GM18505 (cell line): ENCODE data around the gene ATP8B2.
"Not testable (repeated sequence)": the region's sequence is repeated elsewhere in the genome, so short reads cannot be mapped to it uniquely, and the experiment has no call there.

ENCODE experiments used
- ATAC-seq: cut with Tn5 transposase; IDR thresholded peaks from one replicate; pipeline ENCODE4 v1.9.1; 2021; ENCODE audit not compliant: unreplicated experiment
- POLR2A ChIP-seq: IDR thresholded peaks from 4 replicates; pipeline ENCODE4 v1.6.1; 2011; ENCODE audit warnings: borderline replicate concordance; ENCODE audit not compliant: insufficient read depth, insufficient read length; ENCODE audit errors: extremely low read depth

ATP8B2 gene

GRCh38 chr1:154349121-154349520, 23.8 kb downstream of the ATP8B2 start:
- ATAC-seq, result no peak

GRCh38 chr1:154350383-154350782, 25.1 kb downstream of the ATP8B2 start:
- TF ChIP-seq POLR2A, result no peak
- ATAC-seq, result no peak

More at GRCh38 chr1:154349121-154349520, 23.8 kb downstream of the ATP8B2 start:
- TF ChIP-seq POLR2A, result no peak

GRCh38 chr1:154351363-154352068, 26.2 kb downstream of the ATP8B2 start:
- no peak for TF ChIP-seq POLR2A
- no peak for ATAC-seq

- no peak for ATAC-seq
- no peak for TF ChIP-seq POLR2A
Observed at GRCh38 chr1:154352245-154352580, 26.9 kb downstream of the ATP8B2 start.

- no peak for ATAC-seq
- no peak for TF ChIP-seq POLR2A
Observed at GRCh38 chr1:154352581-154353459, 27.5 kb downstream of the ATP8B2 start.

- TF ChIP-seq POLR2A, result no peak
Observed at GRCh38 chr1:154353460-154353904, 28.2 kb downstream of the ATP8B2 start.

GRCh38 chr1:154353966-154354365, 28.6 kb downstream of the ATP8B2 start:
- no peak for ATAC-seq
- no peak for TF ChIP-seq POLR2A

More at GRCh38 chr1:154353460-154353904, 28.2 kb downstream of the ATP8B2 start:
- ATAC-seq, result no peak

GRCh38 chr1:154358519-154358918, 33.2 kb downstream of the ATP8B2 start:
- no peak for TF ChIP-seq POLR2A
- ATAC-seq, result no peak

- TF ChIP-seq POLR2A, result no peak
- no peak for ATAC-seq
Observed at GRCh38 chr1:154360288-154360687, 35.0 kb downstream of the ATP8B2 start.

- ATAC-seq, result not testable (repeated sequence)
Observed at GRCh38 chr1:154360881-154361280, 35.6 kb downstream of the ATP8B2 start.

- TF ChIP-seq POLR2A, result no peak
- no peak for ATAC-seq
Observed at GRCh38 chr1:154361357-154361756, 36.0 kb downstream of the ATP8B2 start.

GRCh38 chr1:154371436-154371835, 46.1 kb downstream of the ATP8B2 start:
- ATAC-seq, result no peak
- no peak for TF ChIP-seq POLR2A

- not testable (repeated sequence) for ATAC-seq
Observed at GRCh38 chr1:154373777-154374357, 48.5 kb downstream of the ATP8B2 start.

GRCh38 chr1:154379301-154379700, 54.0 kb downstream of the ATP8B2 start:
- no peak for ATAC-seq

More at GRCh38 chr1:154379301-154379700, 54.0 kb downstream of the ATP8B2 start:
- no peak for TF ChIP-seq POLR2A
